Neural cell (in vitro differentiated cells): Measurements from ENCODE around the gene SPACA6. TPM values are rescaled to one million over a fixed set of nuclear protein-coding genes. Genes with fewer than 3 reads are reported as not detected.

ENCODE experiments used
- H2AFZ ChIP-seq: fragments of 200-600, 300-800 bp; sonication (generic), shearing (Covaris generic); 2 replicates; pipeline ENCODE4 v1.6.0; 2014; ENCODE audit warnings: low read depth, mild to moderate bottlenecking, antibody characterized with exemption, low read length, moderate library complexity
- H3F3A ChIP-seq: fragments of 200-600 bp; shearing (Covaris generic); 2 replicates; pipeline ENCODE4 v1.6.1; 2016; ENCODE audit warnings: mild to moderate bottlenecking, moderate library complexity, mixed read lengths, antibody characterized with exemption, low read length; ENCODE audit not compliant: insufficient read depth, poor library complexity, severe bottlenecking
- H3K27ac ChIP-seq: fragments of 200-600, 300-800 bp; sonication (generic), shearing (Covaris generic); 2 replicates; pipeline ENCODE4 v1.5.1; 2014; ENCODE audit warnings: mild to moderate bottlenecking, low read length, moderate library complexity
- H3K27me3 ChIP-seq: fragments of 300-800, 200-600 bp; sonication (generic), shearing (Covaris generic); 2 replicates; pipeline ENCODE4 v1.6.0; 2014; ENCODE audit warnings: mild to moderate bottlenecking, low read depth, low read length, moderate library complexity; ENCODE audit not compliant: insufficient read depth
- H3K36me3 ChIP-seq: fragments of 300-800, 200-600 bp; sonication (generic), shearing (Covaris generic); 2 replicates; pipeline ENCODE4 v1.5.1; 2014; ENCODE audit warnings: mild to moderate bottlenecking, antibody characterized with exemption, low read length, moderate library complexity; ENCODE audit not compliant: insufficient read depth
- H3K4me2 ChIP-seq: fragments of 300-800, 200-600 bp; sonication (generic), shearing (Covaris generic); 2 replicates; pipeline ENCODE4 v1.6.0; 2014; ENCODE audit warnings: mild to moderate bottlenecking, low read length
- H3K4me3 ChIP-seq: fragments of 300-800, 200-600 bp; sonication (generic), shearing (Covaris generic); 2 replicates; pipeline ENCODE4 v1.5.1; 2014; ENCODE audit warnings: mild to moderate bottlenecking, low read length, moderate library complexity
- H3K79me2 ChIP-seq: fragments of 200-600 bp; shearing (Covaris generic); replicated peaks from 2 replicates; pipeline ENCODE4 v1.6.0; 2014; ENCODE audit warnings: mild to moderate bottlenecking, low read length, moderate library complexity; ENCODE audit not compliant: insufficient read depth
- H3K9ac ChIP-seq: fragments of 300-800, 200-600 bp; sonication (generic), shearing (Covaris generic); 2 replicates; pipeline ENCODE4 v1.6.1; 2016; ENCODE audit warnings: mild to moderate bottlenecking, low read length, mixed read lengths
- H3K9me2 ChIP-seq: fragments of 200-600 bp; shearing (Covaris generic); 2 replicates; pipeline ENCODE4 v1.6.1; 2016; ENCODE audit warnings: mild to moderate bottlenecking, low read length, mixed read lengths; ENCODE audit not compliant: insufficient read depth
- H3K9me3 ChIP-seq: fragments of 200-600, 300-800 bp; sonication (generic), shearing (Covaris generic); 2 replicates; pipeline ENCODE4 v1.6.1; 2016; ENCODE audit warnings: mild to moderate bottlenecking, mixed run types, low read length, moderate library complexity, mixed read lengths
- H4K20me1 ChIP-seq: fragments of 200-600 bp; shearing (Covaris generic); 2 replicates; pipeline ENCODE4 v1.6.1; 2016; ENCODE audit warnings: mild to moderate bottlenecking, mixed run types; ENCODE audit not compliant: insufficient read depth
- CTCF ChIP-seq: fragments of 450-650 bp; IDR thresholded peaks from 2 replicates; pipeline ENCODE4 v1.5.1; 2014; ENCODE audit warnings: antibody characterized with exemption, mild to moderate bottlenecking, moderate library complexity; ENCODE audit not compliant: poor library complexity, severe bottlenecking
- EP300 ChIP-seq: fragments of 450-650 bp; conservative IDR thresholded peaks from 2 replicates; pipeline ENCODE4 v1.6.1; 2014; ENCODE audit warnings: antibody characterized with exemption, mild to moderate bottlenecking, moderate library complexity; ENCODE audit not compliant: poor library complexity, severe bottlenecking
- EZH2 ChIP-seq: fragments of 200-600, 300-800 bp; shearing (Covaris generic), sonication (generic); IDR thresholded peaks from 2 replicates; pipeline ENCODE4 v1.6.1; 2014; ENCODE audit warnings: antibody characterized with exemption, low read length, borderline replicate concordance, mild to moderate bottlenecking; ENCODE audit not compliant: insufficient read depth, poor library complexity, severe bottlenecking
- MXI1 ChIP-seq: fragments of 450-650 bp; conservative IDR thresholded peaks from 2 replicates; pipeline ENCODE4 v1.6.1; 2014; ENCODE audit warnings: antibody characterized with exemption, mild to moderate bottlenecking; ENCODE audit not compliant: poor library complexity, severe bottlenecking
- POLR2AphosphoS5 ChIP-seq: IDR thresholded peaks from 2 replicates; pipeline ENCODE4 v1.6.1; 2012
- RAD21 ChIP-seq: fragments of 450-650 bp; conservative IDR thresholded peaks from 2 replicates; pipeline ENCODE4 v1.6.1; 2014; ENCODE audit warnings: antibody characterized with exemption, mild to moderate bottlenecking, moderate library complexity
- REST ChIP-seq: IDR thresholded peaks from 2 replicates; pipeline ENCODE4 v1.6.1; 2012; ENCODE audit warnings: borderline replicate concordance
- SMC3 ChIP-seq: fragments of 450-650 bp; conservative IDR thresholded peaks from 2 replicates; pipeline ENCODE4 v1.6.1; 2014; ENCODE audit warnings: antibody characterized with exemption, mild to moderate bottlenecking, moderate library complexity; ENCODE audit not compliant: poor library complexity
- TAF1 ChIP-seq: IDR thresholded peaks from 2 replicates; pipeline ENCODE4 v1.6.1; 2012; ENCODE audit warnings: low read depth
- polyA plus RNA-seq: library from polyadenylated mRNA; depleted of rRNA; stranded (reverse); fragments of >200 nt; gene quantifications from 2 replicates; pipeline ENCODE4 v1.2.3, GENCODE V29; 2014

Gene SPACA6
- polyA plus RNA-seq, 1 donor from 2014 or later, result 5.2 TPM

GRCh38 chr19:51647318-51647717 lies 45.8 kb upstream of the SPACA6 start:
- no peaks in the 10 kb centered on the region for H3K9me3 ChIP-seq
- no peaks in the 10 kb centered on the region for H3F3A ChIP-seq
- H3K9me2 ChIP-seq, result no peaks in the 10 kb centered on the region
- no peak for TF ChIP-seq REST
- TF ChIP-seq SMC3, result no peak
- no peak for TF ChIP-seq EZH2
- no peak for TF ChIP-seq MXI1
- no peak for TF ChIP-seq RAD21
- no peak for TF ChIP-seq EP300
- no peak for TF ChIP-seq CTCF
- TF ChIP-seq TAF1, result no peak
- TF ChIP-seq POLR2AphosphoS5, result no peak
- no peaks in the 10 kb centered on the region for H3K27me3 ChIP-seq
- H3K27ac ChIP-seq, result no peak overlapping the region
- no peak overlapping the region for H3K9ac ChIP-seq
- H3K4me2 ChIP-seq, result no peak overlapping the region
- H3K4me3 ChIP-seq, result no peak overlapping the region
- no peaks in the 10 kb centered on the region for H3K36me3 ChIP-seq
- no peaks in the 10 kb centered on the region for H3K79me2 ChIP-seq
- H4K20me1 ChIP-seq, result no peaks in the 10 kb centered on the region
- no peak overlapping the region for H2AFZ ChIP-seq

- Histone ChIP-seq H2AFZ (no peak overlapping the region), H3F3A (no peaks in the 10 kb centered on the region), H3K36me3 (no peaks in the 10 kb centered on the region), H3K9ac (no peak overlapping the region), H3K9me2 (no peaks in the 10 kb centered on the region), H3K27me3 (no peaks in the 10 kb centered on the region), H3K4me2 (no peak overlapping the region), H4K20me1 (no peaks in the 10 kb centered on the region), H3K4me3 (no peak overlapping the region), H3K9me3 (no peaks in the 10 kb centered on the region), H3K27ac (no peak overlapping the region), H3K79me2 (no peaks in the 10 kb centered on the region)
- no peak for TF ChIP-seq POLR2AphosphoS5
- TF ChIP-seq CTCF, result no peak
- no peak for TF ChIP-seq REST
- TF ChIP-seq EZH2, result no peak
- no peak for TF ChIP-seq MXI1
- no peak for TF ChIP-seq EP300
- TF ChIP-seq RAD21, result no peak
- TF ChIP-seq TAF1, result no peak
- no peak for TF ChIP-seq SMC3
Observed at GRCh38 chr19:51651216-51651846, 41.8 kb upstream of the SPACA6 start.
